Stimulated activated naive CD8-positive, alpha-beta T cell treated with anti-CD3 and anti-CD28 coated beads, Interleukin-15, Interleukin-2, amounts not matched to agents 100 U/mL and 50 U/mL, for 24 hours (primary cell): ENCODE data around the gene GAL.

Source experiments
- ATAC-seq: fragments of 150-1000 bp; cut with Tn5 transposase; one replicate; pipeline ENCODE4 v1.10.0; 2021
- DNase-seq: peaks from one replicate; pipeline ENCODE4 v3.0.0; 2021

The GAL gene

GRCh38 chr11:68659158-68659921 is 25.0 kb upstream of the GAL start:
- DNase-seq (no peak), ATAC-seq (no peak)

- ATAC-seq, result no peak
- DNase-seq, result no peak
Measured at GRCh38 chr11:68660066-68660810, 24.1 kb upstream of the GAL start.

GRCh38 chr11:68661014-68661413 is 23.3 kb upstream of the GAL start:
- ATAC-seq, result no peak
- DNase-seq, result no peak

GRCh38 chr11:68661697-68662603 is 22.4 kb upstream of the GAL start:
- DNase-seq (no peak), ATAC-seq (no peak)

GRCh38 chr11:68663482-68664010 is 20.8 kb upstream of the GAL start:
- ATAC-seq, result no peak
- no peak for DNase-seq

GRCh38 chr11:68664141-68664540 is 20.2 kb upstream of the GAL start:
- DNase-seq (no peak), ATAC-seq (no peak)

- no peak for DNase-seq
- no peak for ATAC-seq
Measured at GRCh38 chr11:68664906-68665305, 19.4 kb upstream of the GAL start.

GRCh38 chr11:68665436-68665835 is 18.9 kb upstream of the GAL start:
- ATAC-seq, result no peak

GRCh38 chr11:68666849-68667248 is 17.5 kb upstream of the GAL start:
- ATAC-seq, result no peak
- DNase-seq, result no peak

More at GRCh38 chr11:68665436-68665835, 18.9 kb upstream of the GAL start:
- DNase-seq, result no peak

GRCh38 chr11:68667511-68668500 is 16.5 kb upstream of the GAL start:
- ATAC-seq, result no peak
- DNase-seq, result no peak

- DNase-seq (no peak), ATAC-seq (no peak)
Measured at GRCh38 chr11:68669301-68670090, 14.8 kb upstream of the GAL start.

GRCh38 chr11:68670208-68670992 is 13.9 kb upstream of the GAL start:
- no peak for ATAC-seq
- no peak for DNase-seq

GRCh38 chr11:68673306-68673945 is 10.9 kb upstream of the GAL start:
- no peak for ATAC-seq
- DNase-seq, result no peak

- no peak for DNase-seq
- no peak for ATAC-seq
Measured at GRCh38 chr11:68673991-68674390, 10.4 kb upstream of the GAL start.

- ATAC-seq (no peak), DNase-seq (no peak)
Measured at GRCh38 chr11:68674461-68674860, 9.9 kb upstream of the GAL start.

- no peak for DNase-seq
- no peak for ATAC-seq
Measured at GRCh38 chr11:68677432-68677831, 6.9 kb upstream of the GAL start.

GRCh38 chr11:68678031-68678441 is 6.3 kb upstream of the GAL start:
- ATAC-seq (no peak), DNase-seq (no peak)

GRCh38 chr11:68680541-68681231 is 3.7 kb upstream of the GAL start:
- ATAC-seq, result no peak
- DNase-seq, result no peak
